ENCODE measurements around the gene ANKRA2.

ANKRA2 gene

DNA sequence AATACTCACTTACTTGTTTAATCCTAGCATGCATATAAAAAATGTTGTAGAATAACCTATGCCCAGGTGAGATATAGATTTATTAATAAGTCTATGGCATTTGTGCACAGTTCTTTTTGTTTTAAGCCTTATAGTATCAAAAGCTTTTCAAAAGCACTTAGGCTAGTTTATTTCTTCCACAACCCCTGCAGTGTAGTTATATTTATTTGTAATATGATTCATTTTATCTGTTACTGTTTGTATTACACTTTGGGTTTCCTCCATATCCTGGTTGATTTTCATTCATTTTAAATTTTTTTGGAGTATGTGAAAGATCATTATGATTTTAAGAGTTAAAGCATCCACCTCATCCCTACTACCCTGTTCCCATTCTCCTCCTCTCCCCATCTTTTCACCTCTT is 41.8 kb upstream of the ANKRA2 start:
- Histone ChIP-seq H3K27ac (ENCODE audit: low read depth, low read length) (no peak overlapping the region), H3K4me2 (ENCODE audit: low read length) (no peak overlapping the region), H3K4me1 (ENCODE audit: control insufficient read depth, low read length) (no peaks in the 10 kb centered on the region)

DNA sequence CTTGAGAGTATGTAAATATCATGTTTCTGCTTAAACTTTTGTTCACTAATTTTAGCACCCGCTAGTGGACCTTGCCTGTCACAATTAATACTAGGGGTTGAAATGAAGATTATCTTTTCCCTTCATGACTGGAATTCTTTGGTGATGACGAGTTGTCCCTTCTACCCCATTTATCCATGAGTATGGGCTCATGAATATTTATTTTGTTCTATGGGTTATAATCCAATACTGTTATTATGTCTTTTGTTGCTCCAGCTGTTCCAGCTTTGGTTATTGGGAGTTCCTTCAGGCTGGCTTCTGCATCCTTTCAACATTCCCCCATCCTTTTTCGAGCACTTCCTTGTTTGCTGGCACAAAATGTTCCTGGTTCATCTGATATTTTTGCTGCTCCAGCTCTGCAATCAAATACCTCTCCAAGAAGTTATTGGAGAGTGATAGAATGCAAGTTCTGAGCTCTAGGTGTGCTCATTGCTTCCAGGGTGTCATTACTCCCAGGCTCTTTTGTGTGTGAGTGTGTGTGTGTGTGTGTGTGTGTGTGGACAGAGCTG is 40.8 kb upstream of the ANKRA2 start:
- no peaks in the 10 kb centered on the region for H3K9me2 ChIP-seq (replicated peaks; ENCODE audit: control insufficient read depth, low read length)

More for the DNA sequence above, 41.8 kb upstream of the ANKRA2 start:
- no peaks in the 10 kb centered on the region for H3K36me3 ChIP-seq (ENCODE audit: control insufficient read depth, low read length)
- no peaks in the 10 kb centered on the region for H3F3A ChIP-seq (ENCODE audit: control insufficient read depth, insufficient read depth)
- no peaks in the 10 kb centered on the region for H3K79me2 ChIP-seq (ENCODE audit: control insufficient read depth, low read length)
- no peaks in the 10 kb centered on the region for H3K27me3 ChIP-seq (ENCODE audit: control insufficient read depth, low read length)
- no peak for TF ChIP-seq EZH2phosphoT487 (IDR thresholded peaks at IDR 0.05; ENCODE audit: borderline replicate concordance, low read length)
- TF ChIP-seq, protein P1, sequence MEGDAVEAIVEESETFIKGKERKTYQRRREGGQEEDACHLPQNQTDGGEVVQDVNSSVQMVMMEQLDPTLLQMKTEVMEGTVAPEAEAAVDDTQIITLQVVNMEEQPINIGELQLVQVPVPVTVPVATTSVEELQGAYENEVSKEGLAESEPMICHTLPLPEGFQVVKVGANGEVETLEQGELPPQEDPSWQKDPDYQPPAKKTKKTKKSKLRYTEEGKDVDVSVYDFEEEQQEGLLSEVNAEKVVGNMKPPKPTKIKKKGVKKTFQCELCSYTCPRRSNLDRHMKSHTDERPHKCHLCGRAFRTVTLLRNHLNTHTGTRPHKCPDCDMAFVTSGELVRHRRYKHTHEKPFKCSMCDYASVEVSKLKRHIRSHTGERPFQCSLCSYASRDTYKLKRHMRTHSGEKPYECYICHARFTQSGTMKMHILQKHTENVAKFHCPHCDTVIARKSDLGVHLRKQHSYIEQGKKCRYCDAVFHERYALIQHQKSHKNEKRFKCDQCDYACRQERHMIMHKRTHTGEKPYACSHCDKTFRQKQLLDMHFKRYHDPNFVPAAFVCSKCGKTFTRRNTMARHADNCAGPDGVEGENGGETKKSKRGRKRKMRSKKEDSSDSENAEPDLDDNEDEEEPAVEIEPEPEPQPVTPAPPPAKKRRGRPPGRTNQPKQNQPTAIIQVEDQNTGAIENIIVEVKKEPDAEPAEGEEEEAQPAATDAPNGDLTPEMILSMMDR (IDR thresholded peaks at IDR 0.05; ENCODE audit: low read depth, low read length, poor library complexity, severe bottlenecking), result no peak
- H3K9me2 ChIP-seq (replicated peaks; ENCODE audit: control insufficient read depth, low read length), result no peaks in the 10 kb centered on the region
- H4K20me1 ChIP-seq (ENCODE audit: control insufficient read depth, insufficient read depth, low read depth, low read length), result no peaks in the 10 kb centered on the region
- H3K9me3 ChIP-seq (ENCODE audit: control insufficient read depth, insufficient read depth, low read length), result no peaks in the 10 kb centered on the region
- H3K4me3 ChIP-seq (ENCODE audit: low read length), result no peak overlapping the region

DNA sequence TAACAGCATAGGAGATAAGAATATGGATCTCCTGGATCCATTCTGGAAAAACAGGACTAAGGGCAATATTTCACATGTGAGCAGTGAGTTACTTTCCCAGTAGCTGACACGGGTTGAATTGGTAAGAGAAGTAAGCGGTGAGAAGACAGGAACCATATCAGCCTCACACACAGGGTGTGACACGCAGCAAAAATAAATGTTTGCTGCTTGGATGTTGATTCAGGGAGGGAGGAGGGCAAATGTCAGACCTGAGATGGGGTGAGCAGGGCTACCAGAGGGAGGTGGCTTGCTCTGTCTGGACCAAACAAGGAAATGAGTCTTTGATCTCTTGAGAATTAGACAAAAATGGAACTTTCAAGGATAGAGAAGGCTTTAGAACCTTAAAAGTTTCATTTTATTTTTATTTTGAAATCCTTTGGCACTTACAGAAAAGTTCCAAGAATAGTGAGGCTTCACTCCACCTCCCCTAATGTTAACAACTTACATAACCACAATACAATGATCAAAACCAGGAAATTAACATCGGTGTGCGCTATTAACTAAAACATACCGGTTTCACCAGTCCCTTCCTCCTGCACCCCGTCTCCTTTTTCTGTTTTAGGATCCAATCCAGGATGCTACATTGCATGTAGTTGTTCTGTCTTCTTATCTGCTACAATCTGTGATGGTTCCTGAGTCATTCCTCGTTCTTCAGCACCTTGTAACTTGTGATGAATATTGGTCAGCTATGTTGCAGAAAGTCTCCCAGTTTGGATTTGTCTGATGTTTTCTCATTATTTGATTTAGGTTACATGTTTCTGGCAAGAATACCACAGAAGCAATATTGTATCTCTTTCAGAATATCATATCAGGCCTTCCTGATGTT is 40.0 kb upstream of the ANKRA2 start:
- 0 out of 2 replicates have a peak, but pooled peaks cover 5% of the 10 kb centered on the region for H3K9me3 ChIP-seq (ENCODE audit: control insufficient read depth, insufficient read depth, low read length)
- no peaks in the 10 kb centered on the region for H3K79me2 ChIP-seq (ENCODE audit: control insufficient read depth, low read length)
- no peaks in the 10 kb centered on the region for H3K9me2 ChIP-seq (replicated peaks; ENCODE audit: control insufficient read depth, low read length)
- H3K4me1 ChIP-seq (ENCODE audit: control insufficient read depth, low read length), result no peaks in the 10 kb centered on the region
- H3K27me3 ChIP-seq (ENCODE audit: control insufficient read depth, low read length), result peaks cover 2% of the 10 kb centered on the region; the same call in 1 of the 2 replicates
- no peaks in the 10 kb centered on the region for H4K20me1 ChIP-seq (ENCODE audit: control insufficient read depth, insufficient read depth, low read depth, low read length)
- no peak overlapping the region for H3K4me3 ChIP-seq (ENCODE audit: low read length)
- no peaks in the 10 kb centered on the region for H3K36me3 ChIP-seq (ENCODE audit: control insufficient read depth, low read length)
- no peaks in the 10 kb centered on the region for H3F3A ChIP-seq (ENCODE audit: control insufficient read depth, insufficient read depth)
- no peak for TF ChIP-seq EZH2phosphoT487 (IDR thresholded peaks at IDR 0.05; ENCODE audit: borderline replicate concordance, low read length)
- TF ChIP-seq, protein P1 (IDR thresholded peaks at IDR 0.05; ENCODE audit: low read depth, low read length, poor library complexity, severe bottlenecking), result no peak
- H3K27ac ChIP-seq (ENCODE audit: low read depth, low read length), result no peak overlapping the region
- no peak overlapping the region for H3K4me2 ChIP-seq (ENCODE audit: low read length)

More for the DNA sequence above, 40.8 kb upstream of the ANKRA2 start:
- Histone ChIP-seq H3K36me3 (ENCODE audit: control insufficient read depth, low read length) (no peaks in the 10 kb centered on the region), H3K9me3 (ENCODE audit: control insufficient read depth, insufficient read depth, low read length) (0 out of 2 replicates have a peak, but pooled peaks cover 5% of the 10 kb centered on the region), H3K4me3 (ENCODE audit: low read length) (no peak overlapping the region), H3K27me3 (ENCODE audit: control insufficient read depth, low read length) (peaks cover 2% of the 10 kb centered on the region; the same call in 1 of the 2 replicates), H3K4me1 (ENCODE audit: control insufficient read depth, low read length) (no peaks in the 10 kb centered on the region), H4K20me1 (ENCODE audit: control insufficient read depth, insufficient read depth, low read depth, low read length) (no peaks in the 10 kb centered on the region), H3K79me2 (ENCODE audit: control insufficient read depth, low read length) (no peaks in the 10 kb centered on the region), H3F3A (ENCODE audit: control insufficient read depth, insufficient read depth) (no peaks in the 10 kb centered on the region), H3K27ac (ENCODE audit: low read depth, low read length) (no peak overlapping the region), H3K4me2 (ENCODE audit: low read length) (no peak overlapping the region)
- TF ChIP-seq, protein P1 (IDR thresholded peaks at IDR 0.05; ENCODE audit: low read depth, low read length, poor library complexity, severe bottlenecking), result no peak
- TF ChIP-seq EZH2phosphoT487 (IDR thresholded peaks at IDR 0.05; ENCODE audit: borderline replicate concordance, low read length), result no peak
